Measurements from ENCODE around the gene ZC3H7A.
"Not testable (repeated sequence)": the region's sequence is repeated elsewhere in the genome, so short reads cannot be mapped to it uniquely, and the experiment has no call there.

ZC3H7A gene

DNA sequence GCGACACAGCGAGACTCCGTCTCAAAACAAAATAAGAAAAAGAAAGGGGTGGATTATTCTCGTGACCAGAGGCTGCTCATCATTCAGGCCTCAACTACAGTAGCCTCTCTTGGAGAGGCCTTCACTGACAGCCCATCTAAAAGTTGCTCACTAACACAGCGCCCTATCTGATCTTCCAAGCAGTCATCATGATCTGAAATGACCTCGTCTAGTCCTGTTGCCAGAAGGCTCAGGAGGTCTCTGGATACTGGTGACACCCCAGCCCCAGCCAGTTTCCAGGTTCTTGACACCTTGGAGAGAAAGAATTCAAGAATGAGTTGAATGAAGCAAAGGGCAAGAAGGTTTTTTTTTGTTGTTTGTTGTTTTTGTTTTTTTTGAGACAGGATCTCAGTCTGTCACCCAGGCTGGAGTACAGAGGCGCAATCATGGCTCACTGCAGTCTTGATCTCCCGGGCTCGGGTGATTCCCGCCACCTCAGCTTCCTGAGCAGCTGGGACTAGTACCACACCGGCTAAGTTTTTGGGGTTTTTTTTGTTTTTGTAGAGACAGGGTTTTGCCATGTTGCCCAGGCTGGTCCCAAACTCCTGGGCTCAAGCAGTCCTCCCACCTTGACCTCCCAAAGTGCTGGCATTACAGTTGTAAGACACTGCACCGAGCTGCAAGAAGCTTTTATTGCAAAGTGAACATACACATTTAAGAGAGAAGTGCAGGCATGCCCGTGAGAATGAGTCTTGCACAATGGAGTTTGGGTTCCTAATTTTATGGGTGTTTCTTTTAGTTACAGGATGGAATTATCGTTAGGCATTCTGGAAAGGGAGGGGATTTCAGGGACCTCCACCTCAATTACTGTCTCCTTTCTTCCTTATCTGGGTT is 2.7 kb upstream of the ZC3H7A start:
- DNase-seq, result no peak

DNA sequence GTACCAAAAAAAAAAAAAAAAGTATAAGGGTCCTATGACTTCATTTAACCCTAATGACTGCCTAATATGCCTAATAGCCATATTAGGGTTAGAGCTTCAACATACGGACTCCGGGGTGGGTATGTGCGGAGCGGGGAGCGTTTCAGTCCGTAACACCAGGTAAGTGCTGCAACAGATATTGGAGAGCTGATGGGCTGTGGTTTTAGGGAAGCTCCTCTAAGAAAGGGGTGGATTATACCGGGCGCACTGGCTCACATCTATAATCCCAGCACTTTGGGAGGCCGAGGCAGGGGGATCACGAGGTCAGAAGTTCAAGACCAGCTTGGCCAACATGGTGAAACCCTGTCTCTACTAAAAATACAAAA is 1.9 kb upstream of the ZC3H7A start:
- DNase-seq, result no peak

GRCh38 chr16:11797957-11798299 is 870 bp upstream of the ZC3H7A start:
- peak; percentile 17 for DNase-seq

- peak; percentile 41 for DNase-seq
Observed at GRCh38 chr16:11796227-11797165, 562 bp downstream of the ZC3H7A start.

GRCh38 chr16:11795887-11796226 is 1.2 kb downstream of the ZC3H7A start:
- no peak for DNase-seq

DNA sequence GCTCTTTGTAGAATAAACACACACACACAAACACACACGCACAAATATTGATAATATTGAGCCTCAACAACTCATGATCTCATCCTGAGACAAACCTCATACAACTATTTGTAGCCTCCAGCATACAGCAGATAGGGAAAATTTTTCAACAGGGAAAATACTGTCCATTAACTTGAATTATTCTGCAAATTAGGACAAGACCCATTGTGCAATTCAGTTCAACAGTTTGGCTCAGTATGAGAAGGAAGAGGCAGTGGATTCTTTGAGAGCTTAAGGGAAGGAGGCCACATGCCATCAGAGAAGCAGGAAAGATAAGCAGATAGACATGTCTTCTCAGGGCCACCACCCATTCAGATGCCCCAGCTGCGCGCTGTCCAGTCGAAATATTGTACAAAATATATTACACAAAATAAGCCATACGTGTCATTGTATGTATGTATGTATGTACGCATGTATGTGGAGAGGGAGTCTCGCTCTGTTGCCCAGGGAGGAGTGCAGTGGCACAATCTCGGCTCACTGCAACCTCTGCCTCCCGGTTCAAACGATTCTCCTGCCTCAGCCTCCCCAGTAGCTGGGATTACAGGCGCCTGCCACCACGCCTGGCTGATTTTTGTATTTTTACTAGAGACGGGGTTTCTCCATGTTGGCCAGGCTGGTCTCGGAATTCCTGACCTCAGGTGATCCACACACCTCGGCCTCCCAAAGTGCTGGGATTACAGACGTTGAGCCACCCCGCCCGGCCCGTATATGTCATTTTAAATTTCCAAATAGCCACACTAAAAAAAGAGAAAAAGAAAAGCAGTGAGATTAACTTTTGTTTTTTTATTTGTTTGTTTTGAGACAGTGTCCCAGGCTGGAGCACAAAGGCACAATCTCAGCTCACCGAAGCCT is 1.8 kb downstream of the ZC3H7A start:
- no peak for DNase-seq

DNA sequence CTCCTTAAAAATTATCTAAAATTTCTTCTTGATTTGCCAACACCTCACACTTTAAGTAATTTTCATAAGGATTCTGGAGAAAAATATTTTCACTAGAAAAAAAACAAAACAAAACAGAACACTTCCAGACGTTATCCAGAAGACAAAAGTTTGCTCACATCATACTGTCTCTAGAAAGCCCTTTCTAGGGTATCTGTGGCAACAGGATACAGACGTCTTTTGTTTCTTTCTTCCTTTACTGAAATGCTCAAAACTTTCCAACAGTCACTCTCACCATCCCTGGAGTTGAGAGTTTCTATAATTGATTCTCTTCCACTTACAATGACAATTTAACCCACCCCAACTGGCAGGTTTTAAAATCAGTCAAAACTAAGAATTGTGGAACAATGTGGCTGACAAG is 2.6 kb downstream of the ZC3H7A start:
- no peak for DNase-seq

- no peak for DNase-seq
Observed at GRCh38 chr16:11793840-11794239, 3.2 kb downstream of the ZC3H7A start.

DNA sequence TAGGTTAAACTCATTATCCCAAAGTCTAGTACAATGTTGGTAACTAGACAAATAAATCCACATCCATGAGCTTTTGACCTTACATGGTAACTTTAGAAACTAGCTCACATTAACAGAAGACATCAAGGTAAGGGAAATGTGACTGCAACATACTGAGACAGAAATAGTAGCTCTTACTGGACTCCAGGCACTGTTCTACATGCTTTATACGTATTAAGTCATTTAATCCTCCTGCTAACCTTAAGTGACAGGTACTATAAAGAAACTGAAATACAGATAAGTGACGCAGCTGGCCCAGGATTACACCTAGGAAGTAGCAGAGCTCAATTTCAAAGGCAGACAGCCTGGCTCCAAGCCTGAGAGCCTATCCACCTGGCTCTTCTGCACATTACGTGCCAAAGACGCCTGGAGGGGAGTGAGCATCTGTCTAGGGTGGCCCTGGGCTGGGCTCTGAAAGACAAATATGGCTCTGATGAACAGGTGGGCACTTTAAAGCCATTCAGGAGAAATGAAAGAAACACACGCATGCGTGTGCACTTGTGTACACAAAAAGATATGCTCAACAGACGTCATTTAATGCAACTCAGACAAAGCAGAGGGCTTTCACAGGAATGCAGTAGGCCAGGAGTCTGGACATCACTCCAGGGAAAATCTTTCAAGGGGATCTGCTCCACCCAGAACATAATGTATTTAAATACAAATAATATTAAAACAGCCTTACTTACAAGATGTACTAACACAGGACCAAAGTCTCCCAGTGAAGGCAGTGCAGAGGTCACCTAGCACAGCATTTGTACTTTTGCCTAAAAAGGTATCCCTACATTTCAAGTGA is 4.4 kb downstream of the ZC3H7A start:
- DNase-seq, result no peak

DNA sequence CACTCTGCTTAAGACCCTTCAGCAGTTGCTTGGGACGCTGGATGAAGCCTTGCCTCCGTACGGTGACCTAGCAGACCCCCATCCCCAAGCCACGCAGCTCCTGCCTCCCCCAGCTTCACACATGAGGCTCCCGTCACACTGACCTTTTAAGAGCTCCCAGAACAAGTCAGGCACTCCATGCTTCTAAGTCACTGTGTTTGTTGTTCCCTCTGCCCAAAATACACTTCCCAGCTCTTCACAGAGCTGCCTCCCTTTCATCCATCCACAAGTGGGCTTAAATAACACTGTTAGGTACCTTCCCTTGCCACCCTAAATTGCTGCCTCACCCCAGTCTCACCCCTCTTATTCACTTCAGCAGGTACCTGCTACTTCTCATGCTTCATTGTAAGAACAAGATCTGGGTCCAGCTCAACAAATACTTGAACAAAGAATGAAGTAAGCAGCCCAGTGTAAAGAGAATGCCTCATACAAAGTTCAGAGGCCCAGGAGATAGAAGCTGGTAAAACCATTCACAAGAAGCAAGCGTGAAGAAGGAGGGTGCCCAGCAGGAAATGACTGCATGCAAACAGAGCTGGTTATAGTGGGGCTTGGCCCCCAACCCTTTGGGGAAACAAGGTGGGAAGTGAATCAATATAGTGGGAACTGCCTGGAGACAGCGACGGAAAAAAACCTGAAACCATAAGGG is 5.8 kb downstream of the ZC3H7A start:
- DNase-seq, result no peak

DNA sequence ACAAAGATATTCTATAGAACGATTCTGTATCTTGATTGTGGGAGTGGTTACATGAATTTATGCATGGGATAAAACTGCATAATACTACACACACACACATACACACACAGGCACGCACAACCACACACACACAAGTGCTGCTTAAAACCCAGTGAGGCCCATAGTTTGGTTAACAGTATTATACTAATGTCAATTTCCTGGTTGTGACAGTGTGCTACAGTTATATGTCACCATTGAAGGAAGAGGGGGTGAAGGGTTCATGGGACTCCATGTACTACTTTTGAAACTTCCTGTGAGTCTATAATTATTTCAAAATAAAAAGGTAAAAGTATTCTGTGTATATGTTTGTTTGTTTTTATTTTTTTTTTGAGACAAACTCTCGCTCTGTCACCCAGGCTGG is 8.1 kb downstream of the ZC3H7A start:
- no peak for DNase-seq

GRCh38 chr16:11784980-11785599 is 12.0 kb downstream of the ZC3H7A start:
- not testable (repeated sequence) for DNase-seq

GRCh38 chr16:11784381-11784780 is 12.7 kb downstream of the ZC3H7A start:
- not testable (repeated sequence) for DNase-seq

DNA sequence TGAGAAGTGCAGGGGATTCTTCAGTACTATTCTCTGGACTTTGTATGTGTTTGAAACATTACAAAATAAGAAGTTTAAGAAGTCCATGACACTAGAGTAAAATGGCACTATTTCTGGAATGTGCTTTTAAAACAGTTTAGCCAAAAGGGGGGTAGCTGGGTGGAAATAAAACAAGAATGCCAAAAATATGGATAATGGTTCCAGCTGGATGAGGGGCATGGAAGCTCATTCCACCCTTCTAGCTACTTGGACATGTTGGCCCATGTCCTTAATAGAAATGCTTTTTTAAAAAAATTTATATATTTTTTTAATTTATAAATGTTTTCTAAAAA is 13.1 kb downstream of the ZC3H7A start:
- DNase-seq, result no peak

DNA sequence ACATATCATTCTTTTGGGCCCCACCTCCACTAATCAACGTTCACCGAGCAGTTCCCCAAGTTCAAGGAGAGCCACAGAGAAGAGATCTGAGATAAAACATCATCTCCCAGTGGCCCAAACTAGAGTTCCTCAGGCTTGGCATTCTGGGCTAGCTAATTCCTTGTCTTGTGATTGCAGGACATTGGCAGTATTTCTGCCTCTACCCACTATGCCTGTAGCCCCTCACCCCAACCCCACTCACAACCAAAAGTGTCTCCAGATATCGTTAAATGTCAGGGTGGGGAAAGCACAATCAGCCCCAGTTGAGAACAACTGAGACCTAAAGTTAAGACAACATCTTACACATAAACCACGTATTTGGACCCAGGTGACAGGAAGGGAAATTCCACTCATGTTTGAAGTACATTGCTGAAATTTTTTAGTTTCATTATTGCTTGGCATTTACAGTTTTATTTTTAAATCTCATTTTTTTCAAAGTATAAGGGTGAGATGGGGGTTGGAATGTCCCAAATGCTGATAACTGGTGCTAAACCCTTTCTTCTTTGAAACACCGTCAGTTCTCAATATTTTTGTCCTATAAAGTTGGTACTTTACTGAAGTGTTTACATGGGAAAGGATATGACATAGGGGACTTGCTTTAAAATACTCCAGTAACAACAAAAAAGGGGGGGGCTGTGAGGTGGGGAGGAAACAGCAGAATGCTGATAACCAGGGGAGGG is 13.6 kb downstream of the ZC3H7A start:
- DNase-seq, result no peak

DNA sequence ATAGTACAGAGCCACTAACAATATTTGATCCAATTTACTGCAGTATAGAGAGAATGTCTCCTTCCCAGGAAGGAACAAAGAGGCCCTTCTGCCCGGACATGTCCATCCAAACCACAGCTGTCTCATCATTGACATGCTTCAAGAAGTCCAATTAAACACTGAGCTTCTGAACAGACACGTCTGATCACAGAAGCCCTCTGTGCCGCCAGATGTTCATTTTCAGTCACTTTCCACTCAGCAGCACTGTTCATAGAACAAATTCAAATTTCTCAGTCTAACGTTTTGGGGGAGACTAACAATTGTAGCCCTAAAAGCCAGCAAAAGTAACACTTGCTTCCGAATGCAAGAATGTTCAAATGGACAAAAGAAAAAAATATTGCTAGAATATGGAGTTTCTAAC is 15.3 kb downstream of the ZC3H7A start:
- DNase-seq, result peak; percentile 65

DNA sequence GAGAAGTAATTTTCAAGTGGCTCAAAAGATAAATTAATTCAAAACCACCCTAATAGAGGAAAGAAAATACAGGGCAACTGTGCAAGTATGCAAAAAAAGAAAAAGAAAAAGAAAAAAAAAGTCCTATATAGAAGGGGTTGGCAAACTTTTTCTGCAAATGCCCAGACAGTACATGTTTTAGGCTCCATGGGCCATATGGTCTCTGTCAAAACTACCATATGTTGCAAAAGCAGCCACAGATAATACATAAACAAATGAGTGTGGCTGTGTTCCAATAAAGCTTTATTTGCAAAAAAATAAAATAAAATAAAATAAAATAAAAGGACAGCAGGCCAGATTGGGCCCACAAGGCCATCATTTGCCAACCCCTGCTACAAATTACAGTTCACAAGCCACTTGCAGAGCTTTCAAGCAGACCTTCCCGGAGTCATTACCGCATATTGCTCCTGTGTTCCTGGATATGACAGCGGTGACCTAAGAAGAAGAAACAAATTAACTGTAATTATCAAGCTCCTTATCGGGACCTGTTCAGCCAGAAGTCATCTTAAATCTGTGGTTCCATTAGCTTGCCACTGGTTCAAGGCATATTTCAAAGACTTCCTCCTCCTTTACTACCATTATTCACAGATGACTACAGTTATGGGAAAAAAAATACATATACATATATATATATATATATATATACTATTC is 15.9 kb downstream of the ZC3H7A start:
- DNase-seq, result no peak

DNA sequence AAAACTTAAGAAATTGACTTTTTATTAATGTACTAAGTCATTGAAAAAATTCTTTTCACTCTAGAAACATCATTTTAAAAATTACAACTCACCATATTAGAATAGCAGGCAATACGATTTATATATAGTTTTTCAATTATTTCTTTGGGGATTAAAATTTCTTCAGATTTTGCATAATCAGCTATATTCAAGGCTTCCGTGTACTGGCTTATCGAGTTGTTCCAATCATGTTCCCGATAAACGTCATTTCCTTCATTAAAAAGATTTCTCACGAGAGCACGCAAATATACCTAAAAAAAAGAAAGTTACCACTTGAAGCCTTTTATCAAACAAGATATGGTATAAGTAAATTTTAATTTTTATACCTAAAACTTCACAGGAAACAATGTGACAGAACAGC is 18.0 kb downstream of the ZC3H7A start:
- DNase-seq, result no peak

GRCh38 chr16:11774065-11774626 is 22.9 kb downstream of the ZC3H7A start:
- DNase-seq, result no peak

DNA sequence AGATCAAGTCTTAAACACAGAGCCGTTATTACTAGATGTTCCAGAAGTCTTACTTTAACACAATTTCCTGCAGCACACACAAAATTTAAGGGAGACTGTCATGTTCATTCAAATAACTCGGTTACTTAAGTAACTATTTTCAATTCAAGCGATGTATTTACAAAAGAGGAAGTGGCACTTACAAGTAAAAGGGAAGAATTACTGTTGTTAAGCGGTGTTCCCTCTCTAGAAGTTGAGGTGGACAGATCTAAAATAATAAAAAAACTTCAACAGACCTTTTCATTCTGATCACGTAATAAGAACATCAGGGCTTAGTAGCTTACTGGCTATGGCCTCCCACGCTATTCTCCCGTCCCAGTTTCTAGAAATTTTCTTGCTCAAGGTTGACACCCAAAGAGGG is 28.2 kb downstream of the ZC3H7A start:
- DNase-seq, result no peak

Measured in midbrain (tissue), 1 donor.